DND-41 (cell line): ENCODE measurements around the gene ARHGAP35.

Experiments used
- ATAC-seq: fragments of 200-7000 bp; cut with Tn5 transposase; 3 replicates; pipeline ENCODE4 v1.9.1; 2021; ENCODE audit warnings: low read depth; ENCODE audit not compliant: insufficient read depth
- DNase-seq: peaks from one replicate; pipeline ENCODE4 v3.0.0-alpha.2; 2020
- H2AFZ ChIP-seq: 2 replicates; pipeline ENCODE4 v1.6.0; 2012; ENCODE audit warnings: low read depth, low read length
- H3K27ac ChIP-seq: 2 replicates; pipeline ENCODE4 v1.5.1; 2012; ENCODE audit warnings: low read length, inconsistent platforms
- H3K27me3 ChIP-seq: fragments of 200-600 bp; sonication (generic); 2 replicates; pipeline ENCODE4 v1.6.0; 2012; ENCODE audit warnings: low read length, mild to moderate bottlenecking, inconsistent platforms; ENCODE audit not compliant: insufficient read depth, poor library complexity
- H3K36me3 ChIP-seq: 2 replicates; pipeline ENCODE4 v1.5.1; 2012; ENCODE audit warnings: low read length, inconsistent platforms; ENCODE audit not compliant: insufficient read depth
- H3K4me1 ChIP-seq: 2 replicates; pipeline ENCODE4 v1.5.1; 2012; ENCODE audit warnings: mild to moderate bottlenecking, low read length; ENCODE audit not compliant: insufficient read depth
- H3K4me2 ChIP-seq: 2 replicates; pipeline ENCODE4 v1.6.0; 2012; ENCODE audit warnings: mild to moderate bottlenecking, moderate library complexity, low read length, inconsistent platforms; ENCODE audit not compliant: insufficient read depth
- H3K4me3 ChIP-seq, 2 experiments: fragments of 200-600 bp in 1 of 2; shearing (Covaris generic) in 1 of 2; 2 replicates each; pipeline ENCODE4 v1.5.1; 2012 to 2016; ENCODE audit warnings: inconsistent platforms in 2 of 2, low read length in 2 of 2, mild to moderate bottlenecking in 2 of 2, low read depth in 1 of 2, moderate library complexity in 1 of 2
- H3K79me2 ChIP-seq: 2 replicates; pipeline ENCODE4 v1.6.0; 2012; ENCODE audit warnings: low read length, inconsistent platforms; ENCODE audit not compliant: insufficient read depth
- H3K9ac ChIP-seq: 2 replicates; pipeline ENCODE4 v1.6.0; 2012; ENCODE audit warnings: low read depth, mild to moderate bottlenecking, inconsistent platforms, low read length, moderate library complexity
- H3K9me3 ChIP-seq: 2 replicates; pipeline ENCODE4 v1.5.1; 2012; ENCODE audit warnings: low read length, moderate library complexity, mild to moderate bottlenecking, inconsistent platforms; ENCODE audit not compliant: insufficient read depth, severe bottlenecking
- H4K20me1 ChIP-seq: 2 replicates; pipeline ENCODE4 v1.6.0; 2012; ENCODE audit warnings: low read length; ENCODE audit not compliant: insufficient read depth
- CTCF ChIP-seq: IDR thresholded peaks from 2 replicates; pipeline ENCODE4 v1.5.1; 2012; ENCODE audit warnings: borderline replicate concordance, low read length, moderate library complexity, mild to moderate bottlenecking; ENCODE audit not compliant: poor library complexity, severe bottlenecking; ENCODE audit errors: extremely low read depth
- EZH2 ChIP-seq: IDR thresholded peaks from 3 replicates; pipeline ENCODE4 v1.6.1; 2012; ENCODE audit warnings: borderline replicate concordance, low read depth, mild to moderate bottlenecking, moderate library complexity, low read length, inconsistent platforms; ENCODE audit not compliant: severe bottlenecking

The ARHGAP35 gene

GRCh38 chr19:46844067-46844489 lies 16.7 kb upstream of the ARHGAP35 start:
- no peak for TF ChIP-seq CTCF
- TF ChIP-seq EZH2 = no peak
- no peak overlapping the region for H3K4me2 ChIP-seq
- peaks cover 25% of the 10 kb centered on the region for H4K20me1 ChIP-seq
- H3K27me3 ChIP-seq = no peaks in the 10 kb centered on the region
- no peak overlapping the region for H3K9ac ChIP-seq
- peaks cover 35% of the 10 kb centered on the region for H3K79me2 ChIP-seq
- ATAC-seq = no peak
- no peak overlapping the region for H3K4me3 ChIP-seq
- H3K4me1 ChIP-seq = peaks cover 7% of the 10 kb centered on the region
- no peaks in the 10 kb centered on the region for H3K9me3 ChIP-seq
- no peak for DNase-seq
- H2AFZ ChIP-seq = no peak overlapping the region
- H3K27ac ChIP-seq = no peak overlapping the region
- peaks cover 54% of the 10 kb centered on the region for H3K36me3 ChIP-seq

DNA sequence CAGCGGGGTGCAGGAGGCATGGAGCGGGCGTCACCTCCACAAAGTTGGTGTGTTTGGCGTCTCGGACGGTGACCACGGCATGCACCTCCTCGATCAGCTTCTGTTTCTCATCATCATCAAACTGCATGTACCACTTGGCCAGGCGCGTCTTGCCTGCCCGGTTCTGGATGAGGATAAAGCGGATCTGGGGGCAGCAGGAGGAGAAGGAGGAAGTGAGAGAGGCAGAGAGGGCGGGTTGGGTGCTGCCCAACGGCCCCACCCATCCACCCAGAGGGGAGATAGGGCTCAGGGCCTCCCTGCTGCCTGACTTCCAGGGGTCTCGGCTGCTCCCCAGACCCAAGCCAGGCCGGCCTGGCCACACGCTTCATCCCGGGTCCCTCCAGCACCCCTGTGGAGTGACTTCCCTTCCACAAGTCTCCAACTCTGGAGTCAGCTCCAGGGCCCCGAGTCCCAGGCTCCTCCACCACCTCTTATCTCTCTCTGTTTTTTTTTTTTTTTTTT lies 14.8 kb upstream of the ARHGAP35 start:
- DNase-seq (no peak), ATAC-seq (no peak)
- peaks cover 42% of the 10 kb centered on the region for H3K36me3 ChIP-seq
- peaks cover 16% of the 10 kb centered on the region for H3K4me1 ChIP-seq
- H4K20me1 ChIP-seq = peaks cover 24% of the 10 kb centered on the region
- no peak overlapping the region for H2AFZ ChIP-seq
- no peak overlapping the region for H3K4me2 ChIP-seq
- H3K9ac ChIP-seq = no peak overlapping the region
- TF ChIP-seq CTCF (no peak), EZH2 (no peak)
- no peak overlapping the region for H3K27ac ChIP-seq
- no peak overlapping the region for H3K4me3 ChIP-seq
- H3K9me3 ChIP-seq = no peaks in the 10 kb centered on the region
- no peaks in the 10 kb centered on the region for H3K27me3 ChIP-seq
- H3K79me2 ChIP-seq = peaks cover 44% of the 10 kb centered on the region

DNA sequence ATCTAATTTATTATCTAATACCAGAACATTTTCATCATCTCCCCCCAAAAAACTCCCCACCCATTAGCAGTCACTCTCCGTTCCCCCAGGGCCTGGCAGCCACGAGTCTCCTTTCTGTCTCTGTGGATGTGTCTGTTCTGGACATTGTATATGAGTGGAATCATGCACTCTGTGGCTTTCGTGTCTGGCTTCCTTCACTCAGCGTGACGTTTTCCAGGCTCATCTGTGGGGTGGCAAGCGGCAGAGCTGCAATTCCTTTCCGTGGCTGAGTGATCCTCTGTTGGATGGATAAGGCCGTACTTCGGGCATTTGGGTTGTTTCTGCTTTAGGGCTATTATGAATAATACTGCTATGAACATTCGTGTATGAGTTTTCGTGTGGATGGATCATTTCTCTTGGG lies 13.3 kb upstream of the ARHGAP35 start:
- Histone ChIP-seq H4K20me1 (peaks cover 21% of the 10 kb centered on the region), H3K9me3 (no peaks in the 10 kb centered on the region), H2AFZ (no peak overlapping the region), H3K4me3 (no peak overlapping the region), H3K4me1 (peaks cover 16% of the 10 kb centered on the region), H3K79me2 (peaks cover 44% of the 10 kb centered on the region), H3K9ac (no peak overlapping the region), H3K27me3 (no peaks in the 10 kb centered on the region), H3K4me2 (no peak overlapping the region), H3K27ac (no peak overlapping the region), H3K36me3 (peaks cover 32% of the 10 kb centered on the region)
- TF ChIP-seq CTCF (no peak), EZH2 (no peak)
- no peak for ATAC-seq
- DNase-seq = no peak

DNA sequence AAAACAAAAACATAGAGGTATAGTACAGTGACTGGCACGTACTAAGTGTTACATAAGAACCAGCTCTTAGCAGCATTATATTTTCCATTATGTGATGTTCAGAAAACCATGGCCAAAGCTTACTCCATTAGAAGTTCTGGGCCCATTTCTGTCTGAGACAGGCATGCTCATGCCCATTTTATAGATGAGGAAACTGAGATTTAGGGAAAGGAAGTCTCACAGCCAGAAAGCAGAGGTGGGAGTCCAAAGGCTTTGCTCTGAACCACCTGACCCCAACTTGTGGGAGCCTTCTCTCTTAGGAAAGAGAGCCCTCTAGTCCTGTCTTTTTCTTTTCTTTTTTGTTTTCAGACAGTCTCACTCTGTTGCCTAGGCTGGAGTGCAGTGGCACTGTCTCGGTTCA lies 12.4 kb upstream of the ARHGAP35 start:
- Histone ChIP-seq H3K9me3 (no peaks in the 10 kb centered on the region), H4K20me1 (peaks cover 14% of the 10 kb centered on the region; the same call in 1 of the 2 replicates), H3K4me1 (peaks cover 16% of the 10 kb centered on the region), H3K9ac (no peak overlapping the region), H3K27me3 (no peaks in the 10 kb centered on the region), H3K36me3 (peaks cover 24% of the 10 kb centered on the region), H2AFZ (no peak overlapping the region), H3K79me2 (peaks cover 44% of the 10 kb centered on the region), H3K4me3 (no peak overlapping the region), H3K4me2 (no peak overlapping the region), H3K27ac (no peak overlapping the region)
- no peak for ATAC-seq
- TF ChIP-seq CTCF = no peak
- no peak for TF ChIP-seq EZH2
- no peak for DNase-seq
